HUES64 (cell line): ENCODE results near the gene GNAO1.

ENCODE experiments used
- H3K27ac ChIP-seq: 2 replicates; pipeline ENCODE4 v1.7.0; 2013; ENCODE audit warnings: low read depth, low read length, inconsistent platforms
- H3K27me3 ChIP-seq: 2 replicates; pipeline ENCODE4 v1.6.1; 2013; ENCODE audit warnings: mild to moderate bottlenecking, low read length; ENCODE audit not compliant: insufficient read depth
- H3K36me3 ChIP-seq: 2 replicates; pipeline ENCODE4 v1.6.1; 2013; ENCODE audit warnings: mild to moderate bottlenecking, low read length; ENCODE audit not compliant: insufficient read depth
- H3K4me1 ChIP-seq: 2 replicates; pipeline ENCODE4 v1.6.1; 2013; ENCODE audit warnings: mild to moderate bottlenecking, low read length, moderate library complexity; ENCODE audit not compliant: insufficient read depth
- H3K4me3 ChIP-seq: 2 replicates; pipeline ENCODE4 v1.5.1; 2013; ENCODE audit warnings: mild to moderate bottlenecking, low read length, moderate library complexity
- H3K9ac ChIP-seq: 2 replicates; pipeline ENCODE4 v1.6.1; 2013; ENCODE audit warnings: mild to moderate bottlenecking, low read depth, low read length
- H3K9me3 ChIP-seq: 2 replicates; pipeline ENCODE4 v1.6.1; 2013; ENCODE audit warnings: low read depth, low read length; ENCODE audit not compliant: insufficient read depth
- WGBS: fragments of 150-250, 120-280 bp; methylation state at CpG from one replicate; pipeline ENCODE4 v1.1.7; 2013; ENCODE audit warnings: missing lambda C conversion rate; 5-methylcytosine and 5-hydroxymethylcytosine counted together

The GNAO1 gene

GRCh38 chr16:56354746-56355145, 163.5 kb downstream of the GNAO1 start:
- H3K4me1 ChIP-seq: peaks cover 33% of the 10 kb centered on the region
- H3K27me3 ChIP-seq: no peaks in the 10 kb centered on the region
- 95% methylated on average over 17 of the region's 17 CpGs for WGBS
- H3K4me3 ChIP-seq: no peak overlapping the region
- H3K36me3 ChIP-seq: no peaks in the 10 kb centered on the region
- H3K9ac ChIP-seq: no peak overlapping the region
- H3K9me3 ChIP-seq: no peaks in the 10 kb centered on the region
- H3K27ac ChIP-seq: no peak overlapping the region

- Histone ChIP-seq H3K9me3 (no peaks in the 10 kb centered on the region), H3K27ac (no peak overlapping the region), H3K4me1 (peaks cover 33% of the 10 kb centered on the region), H3K4me3 (no peak overlapping the region), H3K9ac (no peak overlapping the region), H3K36me3 (no peaks in the 10 kb centered on the region), H3K27me3 (no peaks in the 10 kb centered on the region)
- 93% methylated on average over 9 of the region's 9 CpGs for WGBS
Measured at GRCh38 chr16:56355221-56355620, 163.9 kb downstream of the GNAO1 start.

- peak overlapping the region; percentile 17; the same call in 1 of the 2 replicates for H3K9ac ChIP-seq
Measured at GRCh38 chr16:56355786-56356275, 164.5 kb downstream of the GNAO1 start.

GRCh38 chr16:56356276-56357240, 165.3 kb downstream of the GNAO1 start:
- peak overlapping the region; percentile 70; the same call in 1 of the 2 replicates for H3K9ac ChIP-seq
- peak overlapping the region; percentile 51 for H3K4me3 ChIP-seq
- H3K36me3 ChIP-seq: no peaks in the 10 kb centered on the region
- peak overlapping the region; percentile 40; the same call in 1 of the 2 replicates for H3K27ac ChIP-seq
- H3K9me3 ChIP-seq: no peaks in the 10 kb centered on the region
- 5% methylated on average over 25 of the region's 33 CpGs for WGBS
- peaks cover 33% of the 10 kb centered on the region for H3K4me1 ChIP-seq
- H3K27me3 ChIP-seq: no peaks in the 10 kb centered on the region

More at GRCh38 chr16:56355786-56356275, 164.5 kb downstream of the GNAO1 start:
- no peak overlapping the region for H3K27ac ChIP-seq
- H3K9me3 ChIP-seq: no peaks in the 10 kb centered on the region
- WGBS: 65% methylated on average over 14 of the region's 14 CpGs
- H3K4me3 ChIP-seq: peak overlapping the region; percentile 19; the same call in 1 of the 2 replicates
- no peaks in the 10 kb centered on the region for H3K36me3 ChIP-seq
- peaks cover 33% of the 10 kb centered on the region for H3K4me1 ChIP-seq
- no peaks in the 10 kb centered on the region for H3K27me3 ChIP-seq

- Histone ChIP-seq H3K9me3 (no peaks in the 10 kb centered on the region), H3K36me3 (0 out of 2 replicates have a peak, but pooled peaks cover 4% of the 10 kb centered on the region), H3K4me3 (peak overlapping the region; percentile 51; the same call in 1 of the 2 replicates), H3K27ac (peak overlapping the region; percentile 40; the same call in 1 of the 2 replicates), H3K9ac (peak overlapping the region; percentile 70; the same call in 1 of the 2 replicates), H3K27me3 (no peaks in the 10 kb centered on the region), H3K4me1 (peaks cover 33% of the 10 kb centered on the region)
- WGBS: 79% methylated on average over 13 of the region's 13 CpGs
Measured at GRCh38 chr16:56357241-56357764, 166.0 kb downstream of the GNAO1 start.

GRCh38 chr16:56357765-56358322, 166.6 kb downstream of the GNAO1 start:
- no peak overlapping the region for H3K4me3 ChIP-seq

GRCh38 chr16:56360117-56361008, 169.1 kb downstream of the GNAO1 start:
- 96% methylated on average over 15 of the region's 15 CpGs for WGBS

More at GRCh38 chr16:56357765-56358322, 166.6 kb downstream of the GNAO1 start:
- no peak overlapping the region for H3K27ac ChIP-seq
- no peak overlapping the region for H3K9ac ChIP-seq
- H3K4me1 ChIP-seq: peaks cover 33% of the 10 kb centered on the region
- H3K9me3 ChIP-seq: no peaks in the 10 kb centered on the region
- WGBS: 83% methylated on average over 13 of the region's 13 CpGs
- H3K36me3 ChIP-seq: 0 out of 2 replicates have a peak, but pooled peaks cover 9% of the 10 kb centered on the region
- no peaks in the 10 kb centered on the region for H3K27me3 ChIP-seq

GRCh38 chr16:56362057-56362655, 170.9 kb downstream of the GNAO1 start:
- H3K27ac ChIP-seq: no peak overlapping the region
- H3K27me3 ChIP-seq: no peaks in the 10 kb centered on the region
- H3K4me1 ChIP-seq: peaks cover 18% of the 10 kb centered on the region
- 93% methylated on average over 15 of the region's 15 CpGs for WGBS
- no peaks in the 10 kb centered on the region for H3K9me3 ChIP-seq
- no peak overlapping the region for H3K9ac ChIP-seq
- no peak overlapping the region for H3K4me3 ChIP-seq
- H3K36me3 ChIP-seq: peaks cover 28% of the 10 kb centered on the region

More at GRCh38 chr16:56360117-56361008, 169.1 kb downstream of the GNAO1 start:
- Histone ChIP-seq H3K27ac (no peak overlapping the region), H3K9ac (no peak overlapping the region), H3K9me3 (no peaks in the 10 kb centered on the region), H3K4me1 (peaks cover 33% of the 10 kb centered on the region), H3K4me3 (no peak overlapping the region), H3K27me3 (no peaks in the 10 kb centered on the region), H3K36me3 (peaks cover 25% of the 10 kb centered on the region)

GRCh38 chr16:56362706-56363105, 171.4 kb downstream of the GNAO1 start:
- no peaks in the 10 kb centered on the region for H3K27me3 ChIP-seq
- H3K4me3 ChIP-seq: no peak overlapping the region
- H3K9me3 ChIP-seq: no peaks in the 10 kb centered on the region
- WGBS: 95% methylated on average over 17 of the region's 17 CpGs
- peaks cover 13% of the 10 kb centered on the region for H3K4me1 ChIP-seq
- H3K36me3 ChIP-seq: peaks cover 32% of the 10 kb centered on the region
- H3K9ac ChIP-seq: no peak overlapping the region
- H3K27ac ChIP-seq: no peak overlapping the region

GRCh38 chr16:56363181-56363716, 172.0 kb downstream of the GNAO1 start:
- Histone ChIP-seq H3K36me3 (peaks cover 32% of the 10 kb centered on the region), H3K4me3 (no peak overlapping the region), H3K9me3 (no peaks in the 10 kb centered on the region), H3K4me1 (peaks cover 9% of the 10 kb centered on the region; the same call in 1 of the 2 replicates), H3K27ac (no peak overlapping the region), H3K27me3 (no peaks in the 10 kb centered on the region), H3K9ac (no peak overlapping the region)
- WGBS: 94% methylated on average over 6 of the region's 6 CpGs
